ENCODE data around the gene EME1. TPM values are rescaled to one million over a fixed set of nuclear protein-coding genes. Genes with fewer than 3 reads are reported as not detected.

Gene EME1
- total and polyA plus RNA-seq, 2 of the 13 experiments (the other 11 are each of a cell fraction or from before 2014, with no cell fraction given) = 20.7 to 24.6 TPM

DNA sequence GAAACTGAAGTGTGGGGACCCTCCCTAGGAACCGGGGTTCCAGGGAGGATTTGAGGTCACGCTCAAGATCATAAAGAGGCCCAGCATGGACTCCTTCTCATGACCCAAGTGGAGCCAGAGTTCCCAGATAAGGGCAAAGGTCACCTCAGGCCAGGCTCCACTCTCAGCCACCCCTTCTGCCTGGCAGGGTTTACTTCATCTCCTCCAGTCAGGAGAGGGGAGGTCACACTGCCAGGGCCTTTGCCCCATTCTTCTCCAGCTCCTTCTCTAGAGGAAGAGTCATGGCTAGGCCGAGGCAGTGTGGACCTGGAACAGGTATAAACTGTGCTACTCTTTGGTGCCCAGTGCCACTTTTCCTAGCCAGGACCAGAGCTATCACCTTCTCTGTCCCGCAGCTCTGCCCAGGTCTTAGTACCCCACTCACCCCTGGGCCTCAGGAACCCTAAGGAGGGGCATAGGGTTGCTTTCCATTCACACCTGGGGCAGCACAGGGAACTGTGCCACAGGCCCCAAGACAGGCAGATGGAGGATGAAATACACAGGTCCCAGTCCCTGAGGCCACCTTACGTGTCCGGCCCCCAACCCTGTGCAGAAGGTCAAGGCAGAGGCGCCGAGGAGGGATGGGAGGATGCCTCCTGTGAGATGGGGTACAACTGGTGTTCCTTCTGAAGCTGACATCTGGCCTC is 52.1 kb downstream of the EME1 start (continued):
- TF ChIP-seq, protein P1, sequence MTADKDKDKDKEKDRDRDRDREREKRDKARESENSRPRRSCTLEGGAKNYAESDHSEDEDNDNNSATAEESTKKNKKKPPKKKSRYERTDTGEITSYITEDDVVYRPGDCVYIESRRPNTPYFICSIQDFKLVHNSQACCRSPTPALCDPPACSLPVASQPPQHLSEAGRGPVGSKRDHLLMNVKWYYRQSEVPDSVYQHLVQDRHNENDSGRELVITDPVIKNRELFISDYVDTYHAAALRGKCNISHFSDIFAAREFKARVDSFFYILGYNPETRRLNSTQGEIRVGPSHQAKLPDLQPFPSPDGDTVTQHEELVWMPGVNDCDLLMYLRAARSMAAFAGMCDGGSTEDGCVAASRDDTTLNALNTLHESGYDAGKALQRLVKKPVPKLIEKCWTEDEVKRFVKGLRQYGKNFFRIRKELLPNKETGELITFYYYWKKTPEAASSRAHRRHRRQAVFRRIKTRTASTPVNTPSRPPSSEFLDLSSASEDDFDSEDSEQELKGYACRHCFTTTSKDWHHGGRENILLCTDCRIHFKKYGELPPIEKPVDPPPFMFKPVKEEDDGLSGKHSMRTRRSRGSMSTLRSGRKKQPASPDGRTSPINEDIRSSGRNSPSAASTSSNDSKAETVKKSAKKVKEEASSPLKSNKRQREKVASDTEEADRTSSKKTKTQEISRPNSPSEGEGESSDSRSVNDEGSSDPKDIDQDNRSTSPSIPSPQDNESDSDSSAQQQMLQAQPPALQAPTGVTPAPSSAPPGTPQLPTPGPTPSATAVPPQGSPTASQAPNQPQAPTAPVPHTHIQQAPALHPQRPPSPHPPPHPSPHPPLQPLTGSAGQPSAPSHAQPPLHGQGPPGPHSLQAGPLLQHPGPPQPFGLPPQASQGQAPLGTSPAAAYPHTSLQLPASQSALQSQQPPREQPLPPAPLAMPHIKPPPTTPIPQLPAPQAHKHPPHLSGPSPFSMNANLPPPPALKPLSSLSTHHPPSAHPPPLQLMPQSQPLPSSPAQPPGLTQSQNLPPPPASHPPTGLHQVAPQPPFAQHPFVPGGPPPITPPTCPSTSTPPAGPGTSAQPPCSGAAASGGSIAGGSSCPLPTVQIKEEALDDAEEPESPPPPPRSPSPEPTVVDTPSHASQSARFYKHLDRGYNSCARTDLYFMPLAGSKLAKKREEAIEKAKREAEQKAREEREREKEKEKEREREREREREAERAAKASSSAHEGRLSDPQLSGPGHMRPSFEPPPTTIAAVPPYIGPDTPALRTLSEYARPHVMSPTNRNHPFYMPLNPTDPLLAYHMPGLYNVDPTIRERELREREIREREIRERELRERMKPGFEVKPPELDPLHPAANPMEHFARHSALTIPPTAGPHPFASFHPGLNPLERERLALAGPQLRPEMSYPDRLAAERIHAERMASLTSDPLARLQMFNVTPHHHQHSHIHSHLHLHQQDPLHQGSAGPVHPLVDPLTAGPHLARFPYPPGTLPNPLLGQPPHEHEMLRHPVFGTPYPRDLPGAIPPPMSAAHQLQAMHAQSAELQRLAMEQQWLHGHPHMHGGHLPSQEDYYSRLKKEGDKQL (CRISPR knock-in tag; IDR thresholded peaks at IDR 0.05; ENCODE audit: low read depth) = no peak
- TF ChIP-seq CENPX (CRISPR knock-in tag; IDR thresholded peaks at IDR 0.05) (no peak), ZNF749 (CRISPR knock-in tag; IDR thresholded peaks at IDR 0.05; ENCODE audit: borderline replicate concordance) (no peak), PRDM10 (CRISPR knock-in tag; IDR thresholded peaks at IDR 0.05; ENCODE audit: low read depth) (no peak), KAT8 (CRISPR knock-in tag; IDR thresholded peaks at IDR 0.05) (no peak), ZNF883 (CRISPR knock-in tag; IDR thresholded peaks at IDR 0.05; ENCODE audit: not compliant biosample characterization) (peak; percentile 4), CERS6 (CRISPR knock-in tag; IDR thresholded peaks at IDR 0.05) (no peak), GZF1 (CRISPR knock-in tag; IDR thresholded peaks at IDR 0.05) (no peak), ZNF101 (CRISPR knock-in tag; IDR thresholded peaks at IDR 0.05; ENCODE audit: borderline replicate concordance, low read depth) (no peak)
- TF ChIP-seq, protein P2, sequence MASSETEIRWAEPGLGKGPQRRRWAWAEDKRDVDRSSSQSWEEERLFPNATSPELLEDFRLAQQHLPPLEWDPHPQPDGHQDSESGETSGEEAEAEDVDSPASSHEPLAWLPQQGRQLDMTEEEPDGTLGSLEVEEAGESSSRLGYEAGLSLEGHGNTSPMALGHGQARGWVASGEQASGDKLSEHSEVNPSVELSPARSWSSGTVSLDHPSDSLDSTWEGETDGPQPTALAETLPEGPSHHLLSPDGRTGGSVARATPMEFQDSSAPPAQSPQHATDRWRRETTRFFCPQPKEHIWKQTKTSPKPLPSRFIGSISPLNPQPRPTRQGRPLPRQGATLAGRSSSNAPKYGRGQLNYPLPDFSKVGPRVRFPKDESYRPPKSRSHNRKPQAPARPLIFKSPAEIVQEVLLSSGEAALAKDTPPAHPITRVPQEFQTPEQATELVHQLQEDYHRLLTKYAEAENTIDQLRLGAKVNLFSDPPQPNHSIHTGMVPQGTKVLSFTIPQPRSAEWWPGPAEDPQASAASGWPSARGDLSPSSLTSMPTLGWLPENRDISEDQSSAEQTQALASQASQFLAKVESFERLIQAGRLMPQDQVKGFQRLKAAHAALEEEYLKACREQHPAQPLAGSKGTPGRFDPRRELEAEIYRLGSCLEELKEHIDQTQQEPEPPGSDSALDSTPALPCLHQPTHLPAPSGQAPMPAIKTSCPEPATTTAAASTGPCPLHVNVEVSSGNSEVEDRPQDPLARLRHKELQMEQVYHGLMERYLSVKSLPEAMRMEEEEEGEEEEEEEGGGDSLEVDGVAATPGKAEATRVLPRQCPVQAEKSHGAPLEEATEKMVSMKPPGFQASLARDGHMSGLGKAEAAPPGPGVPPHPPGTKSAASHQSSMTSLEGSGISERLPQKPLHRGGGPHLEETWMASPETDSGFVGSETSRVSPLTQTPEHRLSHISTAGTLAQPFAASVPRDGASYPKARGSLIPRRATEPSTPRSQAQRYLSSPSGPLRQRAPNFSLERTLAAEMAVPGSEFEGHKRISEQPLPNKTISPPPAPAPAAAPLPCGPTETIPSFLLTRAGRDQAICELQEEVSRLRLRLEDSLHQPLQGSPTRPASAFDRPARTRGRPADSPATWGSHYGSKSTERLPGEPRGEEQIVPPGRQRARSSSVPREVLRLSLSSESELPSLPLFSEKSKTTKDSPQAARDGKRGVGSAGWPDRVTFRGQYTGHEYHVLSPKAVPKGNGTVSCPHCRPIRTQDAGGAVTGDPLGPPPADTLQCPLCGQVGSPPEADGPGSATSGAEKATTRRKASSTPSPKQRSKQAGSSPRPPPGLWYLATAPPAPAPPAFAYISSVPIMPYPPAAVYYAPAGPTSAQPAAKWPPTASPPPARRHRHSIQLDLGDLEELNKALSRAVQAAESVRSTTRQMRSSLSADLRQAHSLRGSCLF (CRISPR knock-in tag; IDR thresholded peaks at IDR 0.05; ENCODE audit: borderline replicate concordance) = 0 out of 2 replicates have a peak, but pooled peaks have one; percentile 20
